WTC11 (cell line): ENCODE measurements around the gene HAND1.

Source experiments
- ATF2 ChIP-seq: sonication (generic); formaldehyde crosslinking; IDR thresholded peaks from 2 replicates; pipeline ENCODE4 v1.8.1; 2022; ENCODE audit warnings: low read depth, missing genetic modification reagents, borderline replicate concordance
- CBFB ChIP-seq: sonication (generic); formaldehyde crosslinking; IDR thresholded peaks from 2 replicates; pipeline ENCODE4 v1.8.1; 2022; ENCODE audit warnings: mild to moderate bottlenecking, low read depth, missing genetic modification reagents
- ETV6 ChIP-seq: sonication (generic); formaldehyde crosslinking; IDR thresholded peaks from 2 replicates; pipeline ENCODE4 v1.8.1; 2022; ENCODE audit warnings: mild to moderate bottlenecking, missing genetic modification reagents
- FOXJ3 ChIP-seq: sonication (generic); formaldehyde crosslinking; IDR thresholded peaks from 2 replicates; pipeline ENCODE4 v1.9.0; 2021; ENCODE audit warnings: missing genetic modification reagents, mild to moderate bottlenecking, borderline replicate concordance
- IRF2 ChIP-seq: sonication (generic); formaldehyde crosslinking; IDR thresholded peaks from 2 replicates; pipeline ENCODE4 v1.8.0; 2022; ENCODE audit warnings: low read depth, missing genetic modification reagents, borderline replicate concordance
- MXD4 ChIP-seq: fragments of 250-450 bp; sonication (Bioruptor Pico); IDR thresholded peaks from 2 replicates; pipeline ENCODE4 v1.8.0; 2021; ENCODE audit warnings: mild to moderate bottlenecking, moderate library complexity, borderline replicate concordance
- TP53 ChIP-seq: sonication (generic); formaldehyde crosslinking; IDR thresholded peaks from 2 replicates; pipeline ENCODE4 v1.8.1; 2023; ENCODE audit warnings: mild to moderate bottlenecking, missing genetic modification reagents
- USF1 ChIP-seq: sonication (generic); formaldehyde crosslinking; IDR thresholded peaks from 2 replicates; pipeline ENCODE4 v1.8.0; 2022; ENCODE audit warnings: mild to moderate bottlenecking, missing genetic modification reagents
- ZNF138 ChIP-seq: sonication (generic); formaldehyde crosslinking; conservative IDR thresholded peaks from 2 replicates; pipeline ENCODE4 v1.8.1; 2022; ENCODE audit warnings: mild to moderate bottlenecking, moderate library complexity, missing genetic modification reagents
- ZNF232 ChIP-seq: sonication (generic); formaldehyde crosslinking; IDR thresholded peaks from 2 replicates; pipeline ENCODE4 v1.8.0; 2022; ENCODE audit warnings: mild to moderate bottlenecking, missing genetic modification reagents
- ZNF263 ChIP-seq: sonication (generic); formaldehyde crosslinking; IDR thresholded peaks from 2 replicates; pipeline ENCODE4 v1.8.1; 2022; ENCODE audit warnings: low read depth, mild to moderate bottlenecking, moderate library complexity, missing genetic modification reagents
- TF ChIP-seq, protein P1 (sequence below): fragments of 200-600 bp; IDR thresholded peaks from 2 replicates; pipeline ENCODE4 v1.8.0; 2022; ENCODE audit warnings: antibody characterized with exemption
- TF ChIP-seq, protein P2 (sequence below): sonication (generic); formaldehyde crosslinking; IDR thresholded peaks from 2 replicates; pipeline ENCODE4 v1.8.1; 2022; ENCODE audit warnings: mild to moderate bottlenecking, moderate library complexity, missing genetic modification reagents
- TF ChIP-seq, protein P3 (sequence below): sonication (generic); formaldehyde crosslinking; IDR thresholded peaks from 2 replicates; pipeline ENCODE4 v1.8.1; 2023; ENCODE audit warnings: mild to moderate bottlenecking, moderate library complexity, missing genetic modification reagents

- TF ChIP-seq TP53 (CRISPR knock-in tag) = no peak
- no peak for TF ChIP-seq FOXJ3 (CRISPR knock-in tag)
- TF ChIP-seq, protein P1, sequence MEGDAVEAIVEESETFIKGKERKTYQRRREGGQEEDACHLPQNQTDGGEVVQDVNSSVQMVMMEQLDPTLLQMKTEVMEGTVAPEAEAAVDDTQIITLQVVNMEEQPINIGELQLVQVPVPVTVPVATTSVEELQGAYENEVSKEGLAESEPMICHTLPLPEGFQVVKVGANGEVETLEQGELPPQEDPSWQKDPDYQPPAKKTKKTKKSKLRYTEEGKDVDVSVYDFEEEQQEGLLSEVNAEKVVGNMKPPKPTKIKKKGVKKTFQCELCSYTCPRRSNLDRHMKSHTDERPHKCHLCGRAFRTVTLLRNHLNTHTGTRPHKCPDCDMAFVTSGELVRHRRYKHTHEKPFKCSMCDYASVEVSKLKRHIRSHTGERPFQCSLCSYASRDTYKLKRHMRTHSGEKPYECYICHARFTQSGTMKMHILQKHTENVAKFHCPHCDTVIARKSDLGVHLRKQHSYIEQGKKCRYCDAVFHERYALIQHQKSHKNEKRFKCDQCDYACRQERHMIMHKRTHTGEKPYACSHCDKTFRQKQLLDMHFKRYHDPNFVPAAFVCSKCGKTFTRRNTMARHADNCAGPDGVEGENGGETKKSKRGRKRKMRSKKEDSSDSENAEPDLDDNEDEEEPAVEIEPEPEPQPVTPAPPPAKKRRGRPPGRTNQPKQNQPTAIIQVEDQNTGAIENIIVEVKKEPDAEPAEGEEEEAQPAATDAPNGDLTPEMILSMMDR = no peak
- no peak for TF ChIP-seq MXD4 (CRISPR knock-in tag)
- TF ChIP-seq ZNF138 (CRISPR knock-in tag) = no peak
- no peak for TF ChIP-seq ZNF263 (CRISPR knock-in tag)
- TF ChIP-seq, protein P2, sequence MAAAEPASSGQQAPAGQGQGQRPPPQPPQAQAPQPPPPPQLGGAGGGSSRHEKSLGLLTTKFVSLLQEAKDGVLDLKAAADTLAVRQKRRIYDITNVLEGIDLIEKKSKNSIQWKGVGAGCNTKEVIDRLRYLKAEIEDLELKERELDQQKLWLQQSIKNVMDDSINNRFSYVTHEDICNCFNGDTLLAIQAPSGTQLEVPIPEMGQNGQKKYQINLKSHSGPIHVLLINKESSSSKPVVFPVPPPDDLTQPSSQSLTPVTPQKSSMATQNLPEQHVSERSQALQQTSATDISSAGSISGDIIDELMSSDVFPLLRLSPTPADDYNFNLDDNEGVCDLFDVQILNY (CRISPR knock-in tag) = no peak
- TF ChIP-seq, protein P3, sequence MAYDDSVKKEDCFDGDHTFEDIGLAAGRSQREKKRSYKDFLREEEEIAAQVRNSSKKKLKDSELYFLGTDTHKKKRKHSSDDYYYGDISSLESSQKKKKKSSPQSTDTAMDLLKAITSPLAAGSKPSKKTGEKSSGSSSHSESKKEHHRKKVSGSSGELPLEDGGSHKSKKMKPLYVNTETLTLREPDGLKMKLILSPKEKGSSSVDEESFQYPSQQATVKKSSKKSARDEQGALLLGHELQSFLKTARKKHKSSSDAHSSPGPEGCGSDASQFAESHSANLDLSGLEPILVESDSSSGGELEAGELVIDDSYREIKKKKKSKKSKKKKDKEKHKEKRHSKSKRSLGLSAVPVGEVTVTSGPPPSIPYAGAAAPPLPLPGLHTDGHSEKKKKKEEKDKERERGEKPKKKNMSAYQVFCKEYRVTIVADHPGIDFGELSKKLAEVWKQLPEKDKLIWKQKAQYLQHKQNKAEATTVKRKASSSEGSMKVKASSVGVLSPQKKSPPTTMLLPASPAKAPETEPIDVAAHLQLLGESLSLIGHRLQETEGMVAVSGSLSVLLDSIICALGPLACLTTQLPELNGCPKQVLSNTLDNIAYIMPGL (CRISPR knock-in tag) = no peak
- no peak for TF ChIP-seq ATF2 (CRISPR knock-in tag)
- no peak for TF ChIP-seq USF1 (CRISPR knock-in tag)
- no peak for TF ChIP-seq ZNF232 (CRISPR knock-in tag)
- TF ChIP-seq ETV6 = no peak
- no peak for TF ChIP-seq IRF2 (CRISPR knock-in tag)
- no peak for TF ChIP-seq CBFB
Observed at GRCh38 chr5:154483654-154484392, 5.8 kb upstream of the HAND1 start.
